Activated T-cell treated with anti-CD3 and anti-CD28 coated beads, Interleukin-2, amount 50 U/mL, for 24 hours (primary cell): Measurements from ENCODE around the gene NDE1.

Experiments used
- DNase-seq: peaks from one replicate; pipeline ENCODE4 v3.0.0-alpha.2; 2020
- H3K27ac Mint-ChIP-seq: 2 replicates; pipeline ENCODE4 v1.8.0; 2020; ENCODE audit warnings: mild to moderate bottlenecking, mixed read lengths
- H3K27me3 Mint-ChIP-seq: 2 replicates; pipeline ENCODE4 v1.8.0; 2020; ENCODE audit warnings: mixed read lengths
- H3K36me3 Mint-ChIP-seq: 2 replicates; pipeline ENCODE4 v1.8.0; 2020; ENCODE audit warnings: low read depth, mixed read lengths
- H3K4me1 Mint-ChIP-seq: 2 replicates; pipeline ENCODE4 v1.8.0; 2020; ENCODE audit warnings: low read depth, mixed read lengths
- H3K4me3 Mint-ChIP-seq: 2 replicates; pipeline ENCODE4 v1.8.0; 2020; ENCODE audit warnings: mild to moderate bottlenecking, moderate library complexity, mixed read lengths
- H3K9me3 Mint-ChIP-seq: 2 replicates; pipeline ENCODE4 v1.8.0; 2020; ENCODE audit warnings: mixed read lengths

NDE1 gene

GRCh38 chr16:15741207-15741871 lies 91.3 kb downstream of the NDE1 start:
- Mint-ChIP-seq H3K27me3 (no peaks in the 10 kb centered on the region), H3K4me1 (no peaks in the 10 kb centered on the region), H3K9me3 (peaks cover 4% of the 10 kb centered on the region), H3K36me3 (peaks cover 21% of the 10 kb centered on the region), H3K27ac (no peak overlapping the region), H3K4me3 (no peak overlapping the region)
- no peak for DNase-seq

GRCh38 chr16:15742716-15743115 lies 92.7 kb downstream of the NDE1 start:
- H3K9me3 Mint-ChIP-seq, result peaks cover 4% of the 10 kb centered on the region
- H3K27me3 Mint-ChIP-seq, result no peaks in the 10 kb centered on the region
- peaks cover 16% of the 10 kb centered on the region for H3K36me3 Mint-ChIP-seq
- no peaks in the 10 kb centered on the region for H3K4me1 Mint-ChIP-seq
- no peak for DNase-seq
- H3K27ac Mint-ChIP-seq, result no peak overlapping the region
- no peak overlapping the region for H3K4me3 Mint-ChIP-seq

GRCh38 chr16:15743657-15744056 lies 93.6 kb downstream of the NDE1 start:
- Mint-ChIP-seq H3K36me3 (peaks cover 16% of the 10 kb centered on the region), H3K4me1 (no peaks in the 10 kb centered on the region), H3K27ac (no peak overlapping the region), H3K9me3 (peaks cover 4% of the 10 kb centered on the region), H3K4me3 (no peak overlapping the region), H3K27me3 (no peaks in the 10 kb centered on the region)
- DNase-seq, result no peak

- Mint-ChIP-seq H3K27ac (no peak overlapping the region), H3K4me3 (no peak overlapping the region), H3K9me3 (peaks cover 4% of the 10 kb centered on the region), H3K27me3 (no peaks in the 10 kb centered on the region), H3K4me1 (no peaks in the 10 kb centered on the region), H3K36me3 (peaks cover 7% of the 10 kb centered on the region)
- DNase-seq, result no peak
Observed at GRCh38 chr16:15746332-15746731, 96.3 kb downstream of the NDE1 start.

GRCh38 chr16:15747937-15748336 lies 97.9 kb downstream of the NDE1 start:
- DNase-seq, result no peak
- Mint-ChIP-seq H3K4me3 (no peak overlapping the region), H3K9me3 (no peaks in the 10 kb centered on the region), H3K36me3 (no peaks in the 10 kb centered on the region), H3K27ac (no peak overlapping the region), H3K27me3 (no peaks in the 10 kb centered on the region), H3K4me1 (no peaks in the 10 kb centered on the region)

GRCh38 chr16:15748654-15749053 lies 98.6 kb downstream of the NDE1 start:
- H3K36me3 Mint-ChIP-seq, result no peaks in the 10 kb centered on the region
- H3K9me3 Mint-ChIP-seq, result no peaks in the 10 kb centered on the region
- H3K27me3 Mint-ChIP-seq, result no peaks in the 10 kb centered on the region
- no peaks in the 10 kb centered on the region for H3K4me1 Mint-ChIP-seq
- H3K4me3 Mint-ChIP-seq, result no peak overlapping the region
- no peak for DNase-seq
- no peak overlapping the region for H3K27ac Mint-ChIP-seq

GRCh38 chr16:15749371-15749770 lies 99.3 kb downstream of the NDE1 start:
- Mint-ChIP-seq H3K4me3 (no peak overlapping the region), H3K27me3 (no peaks in the 10 kb centered on the region), H3K27ac (no peak overlapping the region), H3K36me3 (no peaks in the 10 kb centered on the region), H3K9me3 (no peaks in the 10 kb centered on the region), H3K4me1 (no peaks in the 10 kb centered on the region)
- DNase-seq, result no peak

GRCh38 chr16:15749985-15750384 lies 99.9 kb downstream of the NDE1 start:
- Mint-ChIP-seq H3K4me3 (no peak overlapping the region), H3K27me3 (no peaks in the 10 kb centered on the region), H3K36me3 (no peaks in the 10 kb centered on the region), H3K9me3 (no peaks in the 10 kb centered on the region), H3K27ac (no peak overlapping the region), H3K4me1 (no peaks in the 10 kb centered on the region)
- DNase-seq, result no peak

- Mint-ChIP-seq H3K4me1 (no peaks in the 10 kb centered on the region), H3K27me3 (no peaks in the 10 kb centered on the region), H3K36me3 (no peaks in the 10 kb centered on the region), H3K9me3 (no peaks in the 10 kb centered on the region), H3K27ac (no peak overlapping the region), H3K4me3 (no peak overlapping the region)
- no peak for DNase-seq
Observed at GRCh38 chr16:15751940-15752339, 101.9 kb downstream of the NDE1 start.

GRCh38 chr16:15752717-15753488 lies 102.9 kb downstream of the NDE1 start:
- H3K27ac Mint-ChIP-seq, result no peak overlapping the region
- peaks cover 1% of the 10 kb centered on the region for H3K4me1 Mint-ChIP-seq
- no peaks in the 10 kb centered on the region for H3K9me3 Mint-ChIP-seq
- DNase-seq, result no peak
- H3K36me3 Mint-ChIP-seq, result no peaks in the 10 kb centered on the region
- peaks cover 5% of the 10 kb centered on the region for H3K27me3 Mint-ChIP-seq
- H3K4me3 Mint-ChIP-seq, result no peak overlapping the region

GRCh38 chr16:15754821-15755534 lies 104.9 kb downstream of the NDE1 start:
- Mint-ChIP-seq H3K4me1 (peaks cover 4% of the 10 kb centered on the region), H3K36me3 (no peaks in the 10 kb centered on the region), H3K4me3 (no peak overlapping the region), H3K27me3 (peaks cover 13% of the 10 kb centered on the region), H3K9me3 (no peaks in the 10 kb centered on the region), H3K27ac (no peak overlapping the region)
- no peak for DNase-seq

- Mint-ChIP-seq H3K27me3 (peaks cover 22% of the 10 kb centered on the region), H3K9me3 (no peaks in the 10 kb centered on the region), H3K4me3 (no peak overlapping the region), H3K4me1 (peaks cover 4% of the 10 kb centered on the region), H3K27ac (no peak overlapping the region), H3K36me3 (no peaks in the 10 kb centered on the region)
- no peak for DNase-seq
Observed at GRCh38 chr16:15757077-15757386, 107.0 kb downstream of the NDE1 start.

GRCh38 chr16:15757630-15758251 lies 107.7 kb downstream of the NDE1 start:
- Mint-ChIP-seq H3K36me3 (no peaks in the 10 kb centered on the region), H3K4me3 (no peak overlapping the region), H3K27me3 (peaks cover 29% of the 10 kb centered on the region), H3K4me1 (peaks cover 4% of the 10 kb centered on the region), H3K27ac (no peak overlapping the region), H3K9me3 (no peaks in the 10 kb centered on the region)
- no peak for DNase-seq

GRCh38 chr16:15759070-15759469 lies 109.0 kb downstream of the NDE1 start:
- Mint-ChIP-seq H3K4me1 (peaks cover 4% of the 10 kb centered on the region), H3K4me3 (no peak overlapping the region), H3K27ac (no peak overlapping the region), H3K36me3 (no peaks in the 10 kb centered on the region), H3K27me3 (peaks cover 29% of the 10 kb centered on the region), H3K9me3 (no peaks in the 10 kb centered on the region)
- DNase-seq, result no peak

GRCh38 chr16:15760129-15760528 lies 110.1 kb downstream of the NDE1 start:
- no peaks in the 10 kb centered on the region for H3K36me3 Mint-ChIP-seq

More at GRCh38 chr16:15760129-15760528, 110.1 kb downstream of the NDE1 start:
- Mint-ChIP-seq H3K4me1 (peaks cover 4% of the 10 kb centered on the region), H3K27ac (no peak overlapping the region), H3K9me3 (no peaks in the 10 kb centered on the region), H3K4me3 (no peak overlapping the region), H3K27me3 (peaks cover 36% of the 10 kb centered on the region)
- no peak for DNase-seq
